SKM-1 (cell line): ENCODE measurements around the gene BEST4.
"Not testable (repeated sequence)": the region's sequence is repeated elsewhere in the genome, so short reads cannot be mapped to it uniquely, and the experiment has no call there.

Experiments used
- DNase-seq: peaks from one replicate; lab custom pipeline; 2025; ENCODE audit not compliant: unreplicated experiment; lab: John Stamatoyannopoulos, UW

The BEST4 gene

GRCh38 chr1:44803062-44803311 is 15.0 kb upstream of the BEST4 start:
- no peak for DNase-seq

GRCh38 chr1:44802306-44803061 is 14.5 kb upstream of the BEST4 start:
- DNase-seq: no peak

- no peak for DNase-seq
Observed at GRCh38 chr1:44801491-44802305, 13.7 kb upstream of the BEST4 start.

- DNase-seq: peak; percentile 91
Observed at GRCh38 chr1:44799770-44800584, 12.0 kb upstream of the BEST4 start, which contains the start of gene PLK3. Gene PLK3, plus strand, starts transcription at chr1:44800377. Its CDS starts 87 bp downstream, at chr1:44800464.

GRCh38 chr1:44798481-44799365 is 10.8 kb upstream of the BEST4 start:
- DNase-seq: no peak

- DNase-seq: not testable (repeated sequence)
Observed at GRCh38 chr1:44797886-44798285, 9.9 kb upstream of the BEST4 start.

GRCh38 chr1:44792736-44793502 is 4.9 kb upstream of the BEST4 start:
- no peak for DNase-seq

- DNase-seq: no peak
Observed at GRCh38 chr1:44790968-44791801, 3.2 kb upstream of the BEST4 start.

GRCh38 chr1:44787506-44787905 is 464 bp downstream of the BEST4 start:
- DNase-seq: no peak

GRCh38 chr1:44786841-44787426 is 1.0 kb downstream of the BEST4 start:
- DNase-seq: no peak

GRCh38 chr1:44786138-44786840 is 1.7 kb downstream of the BEST4 start:
- DNase-seq: peak; percentile 28

- no peak for DNase-seq
Observed at GRCh38 chr1:44785501-44786137, 2.4 kb downstream of the BEST4 start.

GRCh38 chr1:44785029-44785380 is 3.0 kb downstream of the BEST4 start:
- no peak for DNase-seq

- no peak for DNase-seq
Observed at GRCh38 chr1:44784094-44785028, 3.6 kb downstream of the BEST4 start.

- DNase-seq: no peak
Observed at GRCh38 chr1:44783697-44784093, 4.3 kb downstream of the BEST4 start.

GRCh38 chr1:44780583-44781121 is 7.3 kb downstream of the BEST4 start:
- no peak for DNase-seq
